Parathyroid adenoma (tissue), 2 donors: ENCODE data around the gene FOXO3.

Source experiments
- H2AFZ ChIP-seq: fragments of 300-600 bp; sonication (generic); one replicate; pipeline ENCODE4 v1.7.0; 2017; ENCODE audit warnings: antibody characterized with exemption, mild to moderate bottlenecking
- H3K27ac ChIP-seq: fragments of 300-600 bp; sonication (generic); one replicate; pipeline ENCODE4 v1.7.0; 2017
- H3K27me3 ChIP-seq: fragments of 300-600 bp; sonication (generic); one replicate; pipeline ENCODE4 v1.7.0; 2017; ENCODE audit warnings: low read length; ENCODE audit not compliant: control insufficient read depth, insufficient read depth
- H3K36me3 ChIP-seq: fragments of 300-600 bp; sonication (generic); one replicate; pipeline ENCODE4 v1.7.0; 2017; ENCODE audit warnings: low read length; ENCODE audit not compliant: control insufficient read depth, insufficient read depth
- H3K4me1 ChIP-seq: fragments of 300-600 bp; sonication (generic); one replicate; pipeline ENCODE4 v1.7.0; 2017; ENCODE audit warnings: control low read depth
- H3K4me2 ChIP-seq: fragments of 300-600 bp; sonication (generic); one replicate; pipeline ENCODE4 v1.7.0; 2017; ENCODE audit warnings: low read length
- H3K4me3 ChIP-seq: fragments of 300-600 bp; sonication (generic); one replicate; pipeline ENCODE4 v1.7.0; 2017; ENCODE audit warnings: low read depth, low read length
- H3K79me2 ChIP-seq: fragments of 300-600 bp; sonication (generic); one replicate; pipeline ENCODE4 v1.7.0; 2017; ENCODE audit warnings: control low read depth
- H3K9ac ChIP-seq: fragments of 300-600 bp; sonication (generic); one replicate; pipeline ENCODE4 v1.7.0; 2017; ENCODE audit warnings: mild to moderate bottlenecking
- H3K9me3 ChIP-seq: fragments of 300-600 bp; sonication (generic); one replicate; pipeline ENCODE4 v1.7.0; 2017; ENCODE audit warnings: low read length; ENCODE audit not compliant: control insufficient read depth
- CTCF ChIP-seq: fragments of 300-600 bp; sonication (generic); IDR thresholded peaks from one replicate; pipeline ENCODE4 v1.7.0; 2017; ENCODE audit warnings: antibody characterized with exemption, mild to moderate bottlenecking
- donor health status: primary hyperparathyroidism.

The FOXO3 gene

GRCh38 chr6:108608453-108609275 is 47.9 kb downstream of the FOXO3 start:
- peak overlapping the region; percentile 8 for H3K4me2 ChIP-seq
- H3K9ac ChIP-seq, result no peak overlapping the region
- no peak overlapping the region for H3K27ac ChIP-seq
- peaks cover 25% of the 10 kb centered on the region for H3K4me1 ChIP-seq
- H3K27me3 ChIP-seq, result no peaks in the 10 kb centered on the region
- no peaks in the 10 kb centered on the region for H3K9me3 ChIP-seq
- H3K79me2 ChIP-seq, result peaks cover 34% of the 10 kb centered on the region
- H2AFZ ChIP-seq, result no peak overlapping the region
- H3K36me3 ChIP-seq, result no peaks in the 10 kb centered on the region
- no peak overlapping the region for H3K4me3 ChIP-seq
- TF ChIP-seq CTCF, result no peak

GRCh38 chr6:108609276-108609769 is 48.6 kb downstream of the FOXO3 start:
- no peak overlapping the region for H3K4me3 ChIP-seq
- no peak overlapping the region for H2AFZ ChIP-seq
- H3K36me3 ChIP-seq, result no peaks in the 10 kb centered on the region
- no peak overlapping the region for H3K9ac ChIP-seq
- no peak for TF ChIP-seq CTCF
- peaks cover 34% of the 10 kb centered on the region for H3K79me2 ChIP-seq
- peaks cover 25% of the 10 kb centered on the region for H3K4me1 ChIP-seq
- H3K4me2 ChIP-seq, result no peak overlapping the region
- no peak overlapping the region for H3K27ac ChIP-seq
- no peaks in the 10 kb centered on the region for H3K27me3 ChIP-seq
- no peaks in the 10 kb centered on the region for H3K9me3 ChIP-seq

- no peak overlapping the region for H2AFZ ChIP-seq
- no peaks in the 10 kb centered on the region for H3K36me3 ChIP-seq
- no peak overlapping the region for H3K27ac ChIP-seq
- no peak for TF ChIP-seq CTCF
- H3K79me2 ChIP-seq, result peaks cover 34% of the 10 kb centered on the region
- no peak overlapping the region for H3K9ac ChIP-seq
- H3K9me3 ChIP-seq, result no peaks in the 10 kb centered on the region
- H3K4me2 ChIP-seq, result no peak overlapping the region
- H3K4me3 ChIP-seq, result no peak overlapping the region
- H3K27me3 ChIP-seq, result no peaks in the 10 kb centered on the region
- peaks cover 22% of the 10 kb centered on the region for H3K4me1 ChIP-seq
Measured at GRCh38 chr6:108610270-108610839, 49.6 kb downstream of the FOXO3 start.

GRCh38 chr6:108610957-108611586 is 50.4 kb downstream of the FOXO3 start:
- Histone ChIP-seq H3K27me3 (no peaks in the 10 kb centered on the region), H3K9ac (no peak overlapping the region), H3K4me2 (no peak overlapping the region), H3K9me3 (no peaks in the 10 kb centered on the region), H3K79me2 (peaks cover 34% of the 10 kb centered on the region), H3K36me3 (no peaks in the 10 kb centered on the region), H3K4me3 (no peak overlapping the region), H3K27ac (no peak overlapping the region), H3K4me1 (peaks cover 18% of the 10 kb centered on the region), H2AFZ (no peak overlapping the region)
- TF ChIP-seq CTCF, result no peak
